GM23248 (cell line): ENCODE data around the gene CDH4.

Experiments used
- EZH2 ChIP-seq: fragments of 200-600 bp; sonication (generic); IDR thresholded peaks from 2 replicates; pipeline ENCODE4 v1.6.1; 2018; ENCODE audit warnings: antibody characterized with exemption, mild to moderate bottlenecking; ENCODE audit not compliant: insufficient read depth, poor library complexity, severe bottlenecking
- EZH2phosphoT487 ChIP-seq: fragments of 200-600 bp; sonication (generic); IDR thresholded peaks from 2 replicates; pipeline ENCODE4 v1.6.1; 2018; ENCODE audit warnings: antibody characterized with exemption, moderate library complexity, mild to moderate bottlenecking, low read depth; ENCODE audit not compliant: insufficient read depth

- TF ChIP-seq EZH2 = no peak
- TF ChIP-seq EZH2phosphoT487 = no peak
Observed at GRCh38 chr20:61949363-61949713, 697.3 kb downstream of the CDH4 start.
